Cortex of kidney (tissue), 1 donor: Measurements from ENCODE around the gene AMDHD2.

Experiments
- DNase-seq: peaks from one replicate; lab custom pipeline; 2025; lab: John Stamatoyannopoulos, UW

The AMDHD2 gene

DNA sequence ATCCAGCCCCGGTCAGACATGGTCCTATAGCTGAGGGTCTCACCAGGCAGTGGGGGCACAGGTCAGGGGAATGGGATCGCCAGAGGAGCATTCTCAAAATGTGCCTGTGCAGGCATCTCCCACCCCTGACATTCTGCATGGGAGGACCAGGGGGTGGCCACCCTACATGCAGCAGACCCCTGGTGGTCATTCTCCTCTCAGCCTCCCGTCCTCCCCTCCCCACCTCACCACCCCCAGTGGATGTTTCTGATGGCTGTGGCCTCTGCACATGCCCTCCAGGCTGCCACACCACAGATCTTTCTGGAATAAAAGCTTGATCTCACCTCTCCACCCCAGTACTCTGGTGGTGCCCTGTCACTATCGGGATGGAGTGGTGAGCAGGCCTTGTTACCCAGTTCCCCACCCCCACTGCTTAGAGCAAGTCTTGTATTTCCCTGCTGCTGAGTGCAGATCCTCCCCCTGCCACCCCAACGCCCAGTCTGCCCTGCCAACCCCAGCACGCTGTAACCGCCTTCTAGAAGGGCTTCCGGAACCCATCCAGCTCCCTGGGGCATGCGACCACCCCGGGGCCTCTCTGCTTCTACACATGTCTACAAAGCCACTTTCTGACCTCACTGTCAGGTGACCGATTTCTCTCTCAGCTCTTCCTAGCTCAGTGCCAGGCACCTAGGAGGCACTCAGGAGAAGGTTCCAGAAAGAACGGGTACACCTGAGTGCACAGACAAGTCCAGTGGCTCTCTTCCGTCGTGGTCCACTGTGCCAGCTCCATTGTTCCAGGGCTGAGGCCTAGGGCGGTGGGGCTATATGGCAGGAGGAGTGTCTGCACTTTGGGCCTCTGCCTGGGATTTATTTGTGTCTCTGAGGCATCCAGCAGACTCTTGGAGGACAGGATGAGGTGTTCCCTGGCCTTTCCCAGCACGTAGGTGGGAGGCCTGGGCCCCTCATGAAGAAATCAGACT lies 36.0 kb upstream of the AMDHD2 start:
- no peak for DNase-seq

DNA sequence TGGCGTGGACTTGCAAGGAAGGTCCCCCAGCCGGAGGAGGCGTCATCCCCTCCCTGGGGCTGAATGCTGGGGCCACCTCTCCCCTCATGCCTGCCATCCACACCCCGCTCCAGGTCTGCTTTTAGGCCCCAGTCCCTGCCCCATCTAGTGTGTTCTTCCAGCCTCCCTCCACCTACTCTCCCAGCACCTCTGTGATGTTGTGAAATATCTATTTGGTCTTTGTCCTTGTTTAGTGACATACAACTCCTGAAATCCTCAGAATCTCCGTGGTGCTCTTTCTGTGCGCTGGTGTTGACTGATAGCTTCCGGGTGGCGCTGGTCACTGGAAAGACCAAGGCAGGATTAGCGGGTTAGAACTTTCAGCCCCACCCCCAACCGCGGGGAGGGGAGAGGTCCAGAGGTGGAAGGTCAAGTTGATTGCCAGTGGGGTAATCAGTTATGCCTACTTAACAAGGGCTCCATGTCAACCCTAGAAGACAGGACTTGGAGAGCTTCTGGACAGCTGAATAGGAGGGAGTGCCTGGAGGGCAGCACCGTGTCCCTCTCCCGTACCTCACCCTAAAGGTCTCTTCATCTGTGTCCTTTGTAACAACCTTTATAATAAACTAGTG lies 35.2 kb upstream of the AMDHD2 start:
- no peak for DNase-seq

DNA sequence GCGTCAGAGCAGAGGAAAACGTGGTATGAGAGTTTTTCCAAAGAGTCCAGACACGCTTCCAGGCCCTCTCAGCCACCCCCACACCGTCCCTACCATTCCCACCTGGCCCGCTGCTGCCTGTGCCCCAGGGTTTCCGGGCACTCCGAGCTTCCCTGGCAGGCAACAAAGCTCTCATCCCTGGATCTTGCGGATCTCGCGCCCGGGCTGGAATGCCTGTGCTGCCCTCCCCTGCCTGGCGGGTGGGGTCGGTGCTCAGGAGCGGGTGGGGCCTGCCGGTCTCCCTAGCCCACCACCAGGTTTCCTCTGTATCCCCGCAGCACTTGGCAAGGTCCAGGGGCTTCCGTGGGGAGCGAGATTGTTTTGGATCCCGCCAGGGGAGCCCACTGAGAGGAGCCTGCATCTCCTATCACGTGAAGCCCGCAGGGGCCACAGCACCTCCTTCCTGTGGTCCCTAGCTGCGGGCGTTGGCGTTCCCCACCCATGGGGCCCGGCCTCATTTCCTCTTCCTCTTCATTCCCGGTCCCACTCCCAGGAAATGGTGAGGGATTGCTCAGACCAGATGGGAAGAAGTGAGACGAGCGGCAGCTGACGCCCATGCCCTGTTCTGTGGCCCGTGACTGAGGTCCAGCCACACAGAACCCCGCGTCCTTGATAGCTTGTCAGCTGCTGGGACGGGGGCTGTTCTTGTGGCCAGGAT lies 34.2 kb upstream of the AMDHD2 start:
- DNase-seq, result no peak

DNA sequence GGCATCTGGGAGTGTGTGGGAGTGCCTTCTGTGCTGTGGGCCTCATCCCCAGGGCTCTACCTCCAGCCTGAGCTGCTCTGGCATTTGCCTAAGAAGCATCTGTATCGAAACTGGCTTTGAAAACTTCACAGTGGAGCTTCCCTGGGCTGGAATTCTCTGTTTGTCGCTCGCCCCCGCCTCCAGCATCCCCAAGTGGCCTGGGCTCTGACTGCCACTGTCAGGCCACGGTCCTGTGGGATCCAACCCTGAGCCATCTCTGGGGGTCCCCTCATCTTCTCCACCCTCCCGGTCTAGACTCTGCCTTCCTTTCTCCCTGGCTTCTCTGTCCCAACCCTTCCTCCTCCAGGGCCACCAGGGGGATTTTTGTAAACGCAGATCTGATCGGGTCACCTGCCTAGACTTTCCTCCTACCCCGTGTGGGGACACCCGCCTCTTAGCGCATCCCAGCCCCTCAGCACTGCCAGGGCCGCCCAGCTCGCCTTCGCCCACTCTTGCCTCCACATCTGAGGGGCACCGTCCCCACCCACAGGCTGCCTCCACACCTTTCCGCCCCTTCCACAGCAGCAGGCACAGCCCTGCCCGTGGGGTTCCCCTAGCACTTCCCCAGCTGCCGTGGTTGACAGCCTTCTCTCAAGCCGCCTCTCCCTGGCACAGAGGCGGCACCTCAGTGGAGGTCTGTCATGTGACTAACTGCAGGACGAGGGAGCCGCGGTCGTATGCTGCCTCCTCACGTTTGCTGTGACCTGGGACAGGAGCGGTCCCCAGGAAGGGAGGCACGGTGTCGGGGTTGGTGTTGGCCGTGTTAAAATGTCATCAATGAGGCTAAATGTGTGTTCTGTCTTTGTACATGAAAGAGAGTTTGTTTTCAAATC lies 33.3 kb upstream of the AMDHD2 start:
- DNase-seq, result no peak

DNA sequence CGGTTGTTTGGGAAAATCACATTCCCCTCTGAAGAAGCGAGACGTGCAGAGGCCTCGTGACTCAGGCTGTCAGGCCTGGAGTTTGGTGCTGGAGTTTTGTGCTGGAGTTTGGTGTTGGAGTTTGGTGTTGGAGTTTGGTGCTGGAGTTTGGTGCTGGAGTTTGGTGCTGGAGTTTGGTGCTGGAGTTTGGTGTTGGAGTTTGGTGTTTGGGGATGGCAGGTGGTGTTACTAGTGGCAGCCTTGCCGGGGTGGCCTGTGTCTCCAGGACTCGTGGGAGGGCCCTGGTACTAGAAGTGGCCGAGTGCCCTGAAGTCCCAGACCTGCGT lies 32.7 kb upstream of the AMDHD2 start:
- no peak for DNase-seq

DNA sequence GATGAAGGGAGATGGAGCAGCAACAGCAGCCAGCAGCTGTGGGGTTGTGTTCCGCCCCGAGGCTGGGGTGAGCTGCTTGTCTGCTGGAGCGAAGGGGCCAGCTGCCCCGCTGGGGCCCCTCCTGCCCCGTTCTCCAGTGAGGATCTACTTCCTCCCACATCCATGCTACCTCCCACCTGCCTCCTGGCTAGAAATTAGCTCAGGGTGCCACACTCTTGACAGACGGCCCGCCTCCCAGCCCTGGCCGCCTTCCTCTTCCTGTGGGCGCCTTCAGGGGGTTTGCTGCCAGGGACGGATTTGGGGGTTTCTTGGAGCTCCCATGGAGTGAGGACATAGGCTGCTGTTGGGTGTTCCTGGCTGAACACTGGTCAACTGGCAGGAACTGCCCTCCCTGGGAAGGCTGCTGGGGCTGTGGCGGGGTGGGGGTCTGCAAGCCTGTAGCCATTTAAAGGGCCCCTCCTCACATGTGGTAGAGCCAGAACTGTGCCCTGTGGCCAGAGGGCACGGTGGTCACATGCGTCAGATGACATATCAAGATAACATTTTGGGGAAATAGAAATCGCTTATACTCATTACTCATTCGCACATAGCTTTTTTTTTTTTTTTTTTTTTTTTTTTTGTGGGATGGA lies 32.2 kb upstream of the AMDHD2 start:
- no peak for DNase-seq

DNA sequence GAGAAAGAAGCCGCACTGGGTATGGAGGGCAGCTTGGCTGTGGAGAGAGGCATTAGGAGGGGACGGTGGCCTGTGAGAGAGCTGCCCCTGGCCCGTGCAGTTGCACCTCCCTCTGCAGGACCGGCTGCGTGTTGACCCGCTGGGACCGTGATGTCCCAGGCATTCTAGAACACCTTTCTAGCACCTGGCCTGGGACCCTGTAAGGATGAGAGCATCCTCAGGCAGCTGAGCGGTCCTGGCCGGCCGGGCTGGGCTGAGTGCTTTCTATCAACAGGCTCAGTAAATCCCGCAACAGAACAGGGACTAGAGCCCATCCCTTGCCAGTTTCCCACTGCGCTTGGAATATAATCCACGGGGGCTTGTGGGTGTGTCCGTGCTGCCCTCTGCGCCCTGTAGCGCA lies 30.6 kb upstream of the AMDHD2 start:
- DNase-seq, result no peak

DNA sequence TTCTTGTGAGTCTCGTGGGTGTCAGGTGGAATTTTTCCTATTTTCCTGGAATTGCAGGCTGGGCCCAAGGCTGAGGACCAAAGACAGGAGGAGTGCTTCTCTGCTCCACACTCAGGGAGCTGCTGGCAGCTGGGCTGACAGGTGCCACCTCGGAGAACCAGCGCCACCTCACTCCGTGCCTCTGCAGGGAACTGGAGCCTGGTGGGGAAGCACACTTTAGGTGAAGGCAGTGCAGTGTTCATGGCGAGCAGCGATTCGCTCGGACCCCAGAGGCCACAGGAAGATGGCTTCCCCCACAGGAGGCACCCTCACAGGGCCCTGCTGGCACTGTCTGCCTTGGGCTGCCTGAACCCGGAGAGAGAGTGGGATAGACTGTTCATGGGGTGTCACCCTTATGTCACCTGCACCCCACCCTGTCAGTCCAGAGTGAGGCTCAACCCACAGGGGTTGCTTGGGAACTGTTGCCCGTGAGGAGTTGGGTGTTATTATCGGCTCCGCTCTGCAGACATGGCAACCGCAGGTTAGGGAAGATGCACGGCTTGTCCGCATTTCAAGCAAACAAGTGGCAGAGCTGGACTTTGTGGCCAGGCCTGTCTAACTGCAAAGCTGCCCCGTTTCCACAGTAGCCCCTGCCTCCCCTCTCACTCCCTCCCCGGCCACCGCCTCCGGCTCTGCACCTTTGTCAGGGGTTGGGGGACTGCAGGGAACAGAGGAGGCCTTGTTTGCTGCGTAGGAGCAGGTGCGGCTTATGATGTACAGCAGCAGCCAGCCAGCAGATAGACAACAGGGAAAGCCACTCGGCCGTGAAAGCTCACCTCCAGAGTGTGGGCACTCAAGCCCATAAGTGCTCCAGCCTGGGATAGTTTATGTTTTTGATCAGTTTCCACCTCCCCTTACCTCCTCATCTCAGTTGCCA lies 29.7 kb upstream of the AMDHD2 start:
- no peak for DNase-seq

DNA sequence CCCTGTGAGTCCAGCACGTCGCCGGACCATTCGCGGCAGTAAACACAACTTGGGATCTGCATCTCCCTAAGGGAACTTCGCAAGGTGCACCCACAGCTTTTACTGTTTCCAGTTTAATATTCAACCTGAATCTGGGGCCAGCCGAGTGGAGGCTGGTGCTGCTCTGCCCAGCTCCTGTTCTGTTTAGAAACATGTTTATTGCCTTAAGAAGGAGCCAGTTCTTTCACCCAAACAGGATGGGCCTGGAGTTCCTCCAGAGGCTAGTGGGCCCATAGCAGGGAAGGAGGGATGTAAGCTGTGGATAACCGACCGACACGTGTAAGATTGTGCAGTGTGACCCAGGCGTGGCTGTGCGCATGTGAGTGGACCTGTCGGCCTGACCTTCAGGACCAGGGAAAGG lies 27.9 kb upstream of the AMDHD2 start:
- no peak for DNase-seq

DNA sequence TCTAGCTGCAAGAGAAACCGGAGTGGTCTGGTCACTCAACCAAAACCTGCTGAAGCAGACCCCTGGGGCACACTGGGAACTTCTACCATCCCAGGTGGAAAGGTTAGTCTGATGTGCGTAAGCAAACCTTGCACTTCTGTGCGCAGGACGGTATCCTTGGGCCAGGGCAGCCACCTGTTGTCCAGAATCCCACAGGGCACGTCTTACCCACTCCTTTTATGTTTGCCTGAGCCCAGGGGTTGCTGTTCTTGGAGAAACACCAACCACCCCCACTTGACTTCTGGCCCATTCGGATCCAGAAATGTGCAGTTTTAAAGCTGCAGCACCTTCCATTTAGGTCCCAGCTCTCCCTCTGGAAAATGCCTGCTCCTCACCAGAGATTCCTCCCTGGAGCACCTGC lies 26.6 kb upstream of the AMDHD2 start:
- no peak for DNase-seq

DNA sequence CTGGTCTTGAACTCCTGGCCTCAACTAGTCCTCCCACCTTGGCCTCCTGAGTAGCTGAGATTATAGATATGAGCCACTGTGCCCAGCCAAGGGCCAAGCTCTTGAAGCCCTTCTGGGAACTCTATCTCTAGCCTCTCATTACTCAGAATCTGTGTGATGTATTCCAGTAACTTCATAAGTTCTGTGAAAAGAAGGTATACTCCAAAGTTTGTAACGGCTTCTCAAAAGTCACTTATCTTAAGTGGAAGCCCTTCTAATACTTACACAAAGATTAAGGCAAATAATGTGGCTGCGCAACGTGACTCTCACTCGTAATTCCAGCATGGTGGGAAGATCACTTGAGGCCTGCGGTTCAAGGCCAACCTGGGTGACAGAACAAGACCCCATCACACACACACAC lies 25.6 kb upstream of the AMDHD2 start:
- DNase-seq, result no peak

DNA sequence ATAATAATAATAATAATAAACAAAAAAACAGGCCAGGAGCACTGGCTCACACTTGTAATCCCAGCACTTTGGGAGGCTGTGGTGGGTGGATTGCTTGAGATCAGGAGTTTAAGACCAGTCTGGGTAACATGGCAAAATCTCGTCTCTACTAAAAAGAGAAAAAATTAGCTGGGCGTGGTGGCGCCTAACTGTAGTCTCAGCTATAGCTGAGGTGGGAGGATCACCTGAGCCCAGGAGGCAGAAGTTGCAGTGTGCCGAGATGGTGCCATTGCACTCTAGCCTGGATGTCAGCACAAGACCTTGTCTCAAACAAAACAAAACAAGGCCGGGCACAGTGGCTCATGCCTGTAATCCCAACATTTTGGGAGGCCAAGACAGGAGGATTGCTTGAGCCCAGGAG lies 25.1 kb upstream of the AMDHD2 start:
- no peak for DNase-seq

DNA sequence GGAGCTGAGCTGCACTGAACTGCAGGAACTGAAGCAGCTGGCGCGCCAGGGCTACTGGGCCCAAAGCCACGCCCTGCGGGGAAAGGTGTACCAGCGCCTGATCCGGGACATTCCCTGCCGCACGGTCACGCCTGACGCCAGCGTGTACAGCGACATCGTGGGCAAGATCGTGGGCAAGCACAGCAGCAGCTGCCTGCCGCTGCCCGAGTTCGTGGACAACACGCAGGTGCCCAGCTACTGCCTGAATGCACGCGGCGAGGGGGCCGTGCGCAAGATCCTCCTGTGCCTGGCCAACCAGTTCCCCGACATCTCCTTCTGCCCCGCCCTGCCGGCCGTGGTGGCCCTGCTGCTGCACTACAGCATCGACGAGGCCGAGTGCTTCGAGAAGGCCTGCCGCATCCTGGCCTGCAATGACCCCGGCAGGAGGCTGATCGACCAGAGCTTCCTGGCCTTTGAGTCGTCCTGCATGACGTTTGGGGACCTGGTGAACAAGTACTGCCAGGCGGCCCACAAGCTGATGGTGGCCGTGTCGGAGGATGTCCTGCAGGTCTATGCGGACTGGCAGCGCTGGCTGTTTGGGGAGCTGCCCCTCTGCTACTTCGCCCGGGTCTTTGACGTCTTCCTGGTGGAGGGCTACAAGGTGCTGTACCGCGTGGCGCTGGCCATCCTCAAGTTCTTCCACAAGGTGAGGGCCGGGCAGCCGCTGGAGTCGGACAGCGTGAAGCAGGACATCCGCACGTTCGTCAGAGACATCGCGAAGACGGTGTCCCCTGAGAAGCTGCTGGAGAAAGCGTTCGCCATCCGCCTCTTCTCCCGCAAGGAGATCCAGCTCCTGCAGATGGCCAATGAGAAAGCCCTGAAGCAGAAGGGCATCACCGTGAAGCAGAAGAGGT lies 23.7 kb upstream of the AMDHD2 start:
- DNase-seq, result no peak

DNA sequence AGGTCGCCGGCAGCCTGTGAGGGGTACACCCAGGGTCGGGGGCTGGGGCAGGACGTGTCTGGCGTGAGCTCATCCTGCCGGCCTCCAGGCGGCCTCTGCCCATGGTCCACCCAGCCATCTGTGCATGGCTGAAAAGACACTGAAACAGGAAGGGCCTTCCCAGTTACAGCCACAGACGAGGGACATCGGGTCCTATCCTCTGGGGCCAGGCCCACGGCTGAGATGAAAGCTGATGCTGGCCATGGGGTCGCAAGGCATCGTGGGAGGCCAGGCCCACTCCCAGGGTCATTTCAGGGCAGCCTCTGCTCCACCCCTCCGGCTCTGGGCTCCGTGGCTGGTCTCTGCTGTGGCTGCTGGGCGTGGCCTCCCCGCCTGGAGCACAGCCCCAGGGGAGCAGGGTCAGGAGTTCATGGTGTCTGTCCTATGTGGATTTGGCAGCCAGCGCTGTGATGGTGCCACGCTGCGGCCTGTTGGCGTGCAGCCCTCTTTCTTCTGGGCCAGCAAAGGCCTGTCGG lies 23.0 kb upstream of the AMDHD2 start:
- no peak for DNase-seq

DNA sequence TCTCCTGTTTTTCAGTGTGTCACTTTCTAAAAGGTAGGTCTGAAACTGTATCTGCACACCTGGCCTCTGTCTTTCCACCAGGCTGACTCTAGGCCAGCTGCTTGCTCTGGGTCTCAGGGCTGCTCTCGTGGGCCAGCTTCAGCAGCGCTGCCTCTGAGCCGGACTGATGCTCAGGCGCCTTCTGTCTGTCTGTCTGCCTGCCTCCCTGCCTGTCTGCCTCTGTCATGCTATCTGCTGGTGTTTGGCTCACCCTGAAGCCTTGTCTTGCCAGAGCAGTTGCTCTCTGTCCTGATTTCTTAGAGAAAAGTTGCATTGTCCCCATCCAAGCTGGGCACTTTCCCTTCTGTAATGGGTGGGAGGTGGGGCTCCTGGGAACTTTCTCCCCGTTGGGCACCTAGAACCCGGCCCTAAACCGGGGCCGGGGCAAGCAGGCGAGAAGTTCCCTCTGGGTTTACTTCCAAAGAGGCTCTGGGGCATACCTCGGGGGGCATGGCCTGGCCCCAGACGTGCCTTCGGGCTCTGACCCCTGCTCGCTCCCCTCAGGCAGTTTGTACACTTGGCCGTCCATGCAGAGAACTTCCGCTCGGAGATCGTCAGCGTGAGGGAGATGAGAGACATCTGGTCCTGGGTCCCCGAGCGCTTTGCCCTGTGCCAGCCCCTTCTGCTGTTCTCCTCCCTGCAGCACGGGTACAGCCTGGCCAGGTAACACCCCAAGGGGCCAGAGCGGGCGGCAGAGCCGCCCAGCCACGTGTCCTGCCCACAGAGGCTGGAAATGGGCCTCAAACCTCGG lies 22.3 kb upstream of the AMDHD2 start:
- no peak for DNase-seq

DNA sequence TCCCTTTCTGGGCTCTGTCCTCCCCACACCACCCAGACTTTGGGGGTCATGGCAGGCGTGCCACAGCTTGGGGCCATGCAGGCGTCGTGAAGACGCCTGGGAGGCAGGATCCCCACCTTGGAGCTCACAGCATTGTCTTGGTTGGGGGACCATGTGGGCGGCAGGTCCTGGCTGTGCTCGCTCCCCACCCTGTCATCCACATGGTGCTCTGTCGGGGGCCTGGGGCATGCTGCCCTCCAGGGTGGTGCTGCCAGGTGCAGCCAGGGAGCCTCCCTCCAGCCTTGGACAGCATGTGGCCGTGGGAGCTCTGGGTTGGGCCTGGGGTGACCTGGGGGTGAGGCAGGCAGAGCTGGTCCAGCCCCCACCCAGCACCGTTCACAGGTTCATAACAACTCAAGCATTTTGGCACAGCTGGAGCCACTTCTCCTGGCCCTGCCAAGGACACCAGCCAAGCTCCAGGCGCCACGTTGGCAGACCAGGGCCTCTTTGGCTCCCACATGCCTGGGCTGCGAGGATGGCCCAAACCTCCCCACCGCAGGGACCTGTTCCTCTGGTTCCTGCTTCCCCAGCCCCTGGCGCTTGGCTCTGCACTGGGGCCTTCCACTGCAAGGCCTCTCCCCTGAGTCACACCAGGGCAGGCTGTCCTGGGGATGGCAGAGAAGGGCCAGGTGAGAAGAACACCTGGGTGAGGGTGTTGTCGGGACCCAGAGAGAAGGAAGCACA lies 21.5 kb upstream of the AMDHD2 start:
- DNase-seq, result no peak

DNA sequence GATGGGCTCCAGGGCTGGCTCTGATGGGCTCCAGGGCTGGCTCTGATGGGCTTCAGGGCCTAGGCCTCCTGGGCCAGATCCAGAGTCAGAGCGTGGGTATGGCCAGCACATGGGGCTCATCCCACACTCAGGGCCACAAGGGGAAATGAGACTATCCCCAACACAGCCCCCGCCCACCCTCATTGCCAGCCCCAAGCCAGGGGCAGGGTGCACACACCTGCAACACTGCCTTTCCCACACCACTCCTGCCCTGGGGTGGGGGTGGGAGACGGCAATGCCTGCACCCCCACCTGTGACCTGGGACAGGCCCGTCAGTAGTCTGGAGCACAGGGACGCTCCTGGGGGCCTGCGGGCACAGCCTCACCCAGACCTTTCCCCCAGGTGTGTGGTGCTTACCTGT lies 20.7 kb upstream of the AMDHD2 start:
- DNase-seq, result no peak

DNA sequence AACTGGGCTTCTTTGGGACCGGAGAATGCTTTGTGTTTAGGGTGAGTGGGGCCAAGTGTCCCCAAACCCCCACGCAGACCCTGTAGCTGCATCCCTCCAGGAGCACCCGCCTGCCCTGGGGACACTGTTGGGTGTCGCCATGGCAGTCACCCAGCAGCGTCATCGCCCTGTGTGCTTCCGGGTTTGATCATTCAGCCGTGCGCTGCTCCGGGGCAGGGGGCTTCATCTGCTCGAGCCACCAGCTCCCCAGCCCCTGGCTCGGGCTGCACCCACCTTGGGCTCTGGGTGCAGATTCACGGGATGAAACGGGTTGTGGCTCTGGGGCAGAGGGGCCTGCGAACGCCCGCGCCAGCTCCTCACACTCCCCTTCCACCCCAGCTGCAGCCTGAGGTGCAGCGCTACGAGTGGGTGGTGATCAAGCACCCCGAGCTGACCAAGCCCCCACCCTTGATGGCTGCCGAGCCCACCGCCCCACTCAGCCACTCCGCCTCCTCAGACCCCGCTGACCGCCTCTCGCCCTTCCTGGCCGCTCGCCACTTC lies 20.2 kb upstream of the AMDHD2 start:
- DNase-seq, result no peak
